GM19438 (cell line): ENCODE measurements around the gene STMN1.

Experiments used
- ATAC-seq: cut with Tn5 transposase; IDR thresholded peaks from one replicate; pipeline ENCODE4 v1.9.1; 2021; ENCODE audit warnings: low read depth; ENCODE audit not compliant: unreplicated experiment

STMN1 gene

GRCh38 chr1:25922056-25922970 is 16.1 kb upstream of the STMN1 start:
- ATAC-seq, result no peak

- ATAC-seq, result no peak
These were observed 12.4 kb upstream of the STMN1 start for GRCh38 chr1:25918615-25919014.

- ATAC-seq, result no peak
These were observed 11.8 kb upstream of the STMN1 start for GRCh38 chr1:25917996-25918395.

GRCh38 chr1:25916460-25916859 is 10.2 kb upstream of the STMN1 start:
- no peak for ATAC-seq

- no peak for ATAC-seq
These were observed 8.1 kb upstream of the STMN1 start for GRCh38 chr1:25914074-25914995.

GRCh38 chr1:25913206-25913605 is 7.0 kb upstream of the STMN1 start:
- ATAC-seq, result no peak

GRCh38 chr1:25912076-25912831 is 6.0 kb upstream of the STMN1 start:
- ATAC-seq, result no peak

- no peak for ATAC-seq
These were observed 4.9 kb upstream of the STMN1 start for GRCh38 chr1:25911162-25911561.

GRCh38 chr1:25909040-25909439 is 2.8 kb upstream of the STMN1 start:
- ATAC-seq, result no peak

- ATAC-seq, result no peak
These were observed 1.9 kb upstream of the STMN1 start for GRCh38 chr1:25908161-25908560.

- no peak for ATAC-seq
These were observed 1.4 kb upstream of the STMN1 start for GRCh38 chr1:25907601-25908000.

- ATAC-seq, result no peak
These were observed 553 bp upstream of the STMN1 start for GRCh38 chr1:25906644-25907300.

- ATAC-seq, result peak; percentile 68
These were observed 1.1 kb downstream of the STMN1 start for GRCh38 chr1:25904943-25905679.

GRCh38 chr1:25903986-25904385 is 2.2 kb downstream of the STMN1 start:
- ATAC-seq, result no peak

- ATAC-seq, result no peak
These were observed 3.8 kb downstream of the STMN1 start for GRCh38 chr1:25902462-25902861.

- ATAC-seq, result no peak
These were observed 6.0 kb downstream of the STMN1 start for GRCh38 chr1:25900219-25900618.

- ATAC-seq, result no peak
These were observed 6.4 kb downstream of the STMN1 start for GRCh38 chr1:25899792-25900191.

- ATAC-seq, result no peak
These were observed 7.8 kb downstream of the STMN1 start for GRCh38 chr1:25898223-25899015.

- no peak for ATAC-seq
These were observed 8.5 kb downstream of the STMN1 start for GRCh38 chr1:25897754-25898153.
